SU-DHL-6 (cell line): ENCODE results near the gene SLC6A3.
A peak's percentile ranks its signal among the peaks of the same experiment; 100 is the strongest.

ENCODE experiments used
- H2AFZ ChIP-seq: fragments of 200-600 bp; sonication (generic); 2 replicates; pipeline ENCODE4 v1.6.1; 2014; ENCODE audit warnings: low read depth, mild to moderate bottlenecking, moderate library complexity, mixed read lengths, antibody characterized with exemption, low read length; ENCODE audit not compliant: severe bottlenecking
- H3F3A ChIP-seq: fragments of 200-600 bp; shearing (Covaris generic); 2 replicates; pipeline ENCODE4 v1.6.0; 2016; ENCODE audit warnings: antibody characterized with exemption, mild to moderate bottlenecking; ENCODE audit not compliant: insufficient read depth
- H3K27ac ChIP-seq: fragments of 200-600 bp; sonication (generic); 2 replicates; pipeline ENCODE4 v1.5.1; 2016; ENCODE audit warnings: low read depth, mild to moderate bottlenecking, low read length, moderate library complexity, mixed read lengths
- H3K27me3 ChIP-seq: fragments of 200-600 bp; sonication (generic), shearing (Covaris generic); 2 replicates; pipeline ENCODE4 v1.6.0; 2014; ENCODE audit warnings: mild to moderate bottlenecking, low read length
- H3K36me3 ChIP-seq: fragments of 200-600 bp; sonication (generic); 2 replicates; pipeline ENCODE4 v1.6.1; 2014; ENCODE audit warnings: mild to moderate bottlenecking, low read length, mixed read lengths
- H3K4me2 ChIP-seq: fragments of 300-600, 200-600 bp; shearing (Covaris generic), sonication (generic); 2 replicates; pipeline ENCODE4 v1.6.0; 2014; ENCODE audit warnings: low read length, low read depth, mild to moderate bottlenecking; ENCODE audit not compliant: poor library complexity, severe bottlenecking
- H3K4me3 ChIP-seq: fragments of 200-600 bp; sonication (generic); 2 replicates; pipeline ENCODE4 v1.5.1; 2014; ENCODE audit warnings: antibody characterized with exemption, low read length, mild to moderate bottlenecking, mixed read lengths; ENCODE audit not compliant: insufficient read depth, poor library complexity, severe bottlenecking
- H3K79me2 ChIP-seq: fragments of 200-600 bp; sonication (generic); 2 replicates; pipeline ENCODE4 v1.6.1; 2014; ENCODE audit warnings: mild to moderate bottlenecking, low read length, moderate library complexity; ENCODE audit not compliant: insufficient read depth
- H3K9ac ChIP-seq: fragments of 200-600 bp; sonication (generic); 2 replicates; pipeline ENCODE4 v1.7.0; 2014; ENCODE audit warnings: mild to moderate bottlenecking, low read length
- H3K9me2 ChIP-seq: fragments of 200-600 bp; sonication (generic); replicated peaks from 2 replicates; pipeline ENCODE4 v1.6.1; 2014; ENCODE audit warnings: low read length; ENCODE audit not compliant: insufficient read depth
- H3K9me3 ChIP-seq: fragments of 200-600 bp; sonication (generic); 2 replicates; pipeline ENCODE4 v1.6.1; 2014; ENCODE audit warnings: low read length, mixed read lengths; ENCODE audit not compliant: insufficient read depth
- H4K20me1 ChIP-seq: fragments of 200-600 bp; sonication (generic); 2 replicates; pipeline ENCODE4 v1.6.1; 2014; ENCODE audit warnings: low read depth, mild to moderate bottlenecking, antibody characterized with exemption, low read length, moderate library complexity, mixed read lengths
- EZH2phosphoT487 ChIP-seq: fragments of 200-600 bp; sonication (generic), shearing (Covaris generic); conservative IDR thresholded peaks from 2 replicates; pipeline ENCODE4 v1.6.1; 2018; ENCODE audit warnings: mild to moderate bottlenecking, antibody characterized with exemption, low read length, moderate library complexity, mixed read lengths
- TF ChIP-seq, protein P1 (sequence below): fragments of 200-600 bp; sonication (generic); IDR thresholded peaks from one replicate; pipeline ENCODE4 v1.5.1; 2017; ENCODE audit warnings: antibody characterized with exemption, mild to moderate bottlenecking, low read length, moderate library complexity; ENCODE audit not compliant: insufficient read depth, poor library complexity, severe bottlenecking

Gene SLC6A3

DNA sequence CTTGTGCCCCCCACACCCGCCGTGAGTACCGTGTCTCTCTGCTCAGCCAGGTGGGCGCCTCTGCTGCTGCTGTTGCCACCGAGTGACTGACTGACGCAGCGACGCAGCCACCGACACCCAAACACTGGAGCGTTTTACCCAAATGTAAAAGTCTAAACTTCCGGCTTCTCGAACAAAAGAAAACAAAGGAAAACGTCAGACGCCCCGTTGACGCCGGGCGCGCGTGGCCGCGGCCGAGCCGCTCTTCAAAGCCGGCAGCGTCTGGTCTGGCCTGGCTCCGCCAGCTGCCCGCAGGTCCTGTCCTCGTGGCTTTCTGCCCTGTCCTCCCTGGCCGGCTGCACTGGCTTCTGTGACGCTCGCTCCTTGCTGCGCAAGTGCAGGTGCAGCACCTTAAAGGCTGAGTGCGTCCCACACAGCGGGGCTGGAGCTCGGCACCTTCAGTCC lies 58.9 kb downstream of the SLC6A3 start:
- Histone ChIP-seq H3K9ac (peak overlapping the region; percentile 61), H3K9me2 (no peaks in the 10 kb centered on the region), H4K20me1 (no peaks in the 10 kb centered on the region), H3K4me3 (peak overlapping the region; percentile 58), H3K79me2 (no peaks in the 10 kb centered on the region), H3K36me3 (no peaks in the 10 kb centered on the region), H2AFZ (peak overlapping the region; percentile 85), H3K27ac (peak overlapping the region; percentile 54), H3K9me3 (no peaks in the 10 kb centered on the region), H3K27me3 (no peaks in the 10 kb centered on the region), H3K4me2 (peak overlapping the region; percentile 54), H3F3A (0 out of 2 replicates have a peak, but pooled peaks cover 5% of the 10 kb centered on the region)
- TF ChIP-seq, protein P1, sequence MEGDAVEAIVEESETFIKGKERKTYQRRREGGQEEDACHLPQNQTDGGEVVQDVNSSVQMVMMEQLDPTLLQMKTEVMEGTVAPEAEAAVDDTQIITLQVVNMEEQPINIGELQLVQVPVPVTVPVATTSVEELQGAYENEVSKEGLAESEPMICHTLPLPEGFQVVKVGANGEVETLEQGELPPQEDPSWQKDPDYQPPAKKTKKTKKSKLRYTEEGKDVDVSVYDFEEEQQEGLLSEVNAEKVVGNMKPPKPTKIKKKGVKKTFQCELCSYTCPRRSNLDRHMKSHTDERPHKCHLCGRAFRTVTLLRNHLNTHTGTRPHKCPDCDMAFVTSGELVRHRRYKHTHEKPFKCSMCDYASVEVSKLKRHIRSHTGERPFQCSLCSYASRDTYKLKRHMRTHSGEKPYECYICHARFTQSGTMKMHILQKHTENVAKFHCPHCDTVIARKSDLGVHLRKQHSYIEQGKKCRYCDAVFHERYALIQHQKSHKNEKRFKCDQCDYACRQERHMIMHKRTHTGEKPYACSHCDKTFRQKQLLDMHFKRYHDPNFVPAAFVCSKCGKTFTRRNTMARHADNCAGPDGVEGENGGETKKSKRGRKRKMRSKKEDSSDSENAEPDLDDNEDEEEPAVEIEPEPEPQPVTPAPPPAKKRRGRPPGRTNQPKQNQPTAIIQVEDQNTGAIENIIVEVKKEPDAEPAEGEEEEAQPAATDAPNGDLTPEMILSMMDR = no peak
- TF ChIP-seq EZH2phosphoT487 = no peak

DNA sequence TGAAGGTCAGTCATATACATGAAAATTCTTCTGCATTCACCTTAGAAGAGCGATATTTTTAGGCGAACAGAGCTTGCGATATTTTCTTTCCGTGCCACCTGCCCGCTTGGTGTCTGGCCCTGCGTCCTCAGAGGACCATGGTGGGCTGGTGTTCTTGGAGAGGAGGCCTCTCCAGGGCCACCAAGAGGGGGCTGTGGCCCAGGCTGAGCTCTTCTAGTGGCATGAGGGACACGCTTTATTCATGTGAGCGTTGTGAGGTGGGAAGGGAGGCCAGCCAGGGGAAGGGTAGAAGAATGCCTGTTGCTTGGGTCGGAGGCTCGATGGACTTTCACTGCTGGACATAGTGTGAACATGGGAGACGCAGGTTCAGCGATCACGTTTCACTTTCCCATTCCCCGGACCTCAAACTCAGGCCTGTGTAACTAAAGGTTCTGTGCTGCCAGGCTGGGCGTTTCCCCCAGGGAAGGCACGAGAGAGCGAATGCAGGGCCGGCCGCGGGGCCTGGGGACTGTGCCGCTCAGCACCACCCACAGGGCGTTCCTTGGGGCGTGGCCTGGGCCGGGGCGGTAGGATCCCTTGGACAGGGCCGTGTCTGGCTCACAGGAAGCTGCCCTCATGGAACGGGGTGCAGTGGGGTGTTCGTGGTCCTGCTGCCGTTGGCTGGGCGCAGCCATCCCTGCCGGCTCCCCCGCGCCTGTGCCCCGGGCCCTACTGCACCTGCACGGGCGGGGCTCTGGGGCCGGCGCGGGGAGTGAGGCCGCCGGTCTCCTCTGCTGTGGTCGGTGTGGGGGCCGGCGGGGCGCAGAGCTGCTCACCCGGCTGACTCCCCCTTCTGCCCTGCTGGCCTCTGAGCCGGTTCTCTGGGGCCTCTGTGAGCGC lies 59.6 kb downstream of the SLC6A3 start:
- H2AFZ ChIP-seq = peak overlapping the region; percentile 85

DNA sequence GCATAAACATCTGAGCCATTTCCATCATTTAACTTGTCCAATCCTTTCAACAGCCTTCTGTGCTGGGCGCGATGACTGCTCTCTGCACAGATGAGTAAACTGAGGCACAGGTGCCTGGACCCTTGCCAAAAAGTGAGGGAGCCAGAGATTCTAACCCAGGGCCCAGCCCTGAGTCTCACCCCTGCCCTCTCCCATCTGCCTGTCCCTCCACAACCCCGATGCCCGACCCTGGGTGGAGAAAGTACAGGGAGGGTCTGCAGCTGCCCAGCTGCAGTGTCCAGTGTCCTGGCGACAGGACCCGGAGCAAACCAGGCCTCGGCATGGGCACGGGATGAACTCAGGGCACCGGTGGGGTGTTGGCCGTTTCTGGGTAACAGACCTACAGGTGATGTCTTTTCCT lies 60.7 kb downstream of the SLC6A3 start:
- no peak for TF ChIP-seq EZH2phosphoT487
- TF ChIP-seq, protein P1 = no peak
- Histone ChIP-seq H3F3A (0 out of 2 replicates have a peak, but pooled peaks cover 5% of the 10 kb centered on the region), H3K4me3 (no peak overlapping the region)

More for the DNA sequence above, 59.6 kb downstream of the SLC6A3 start:
- no peaks in the 10 kb centered on the region for H4K20me1 ChIP-seq
- H3K36me3 ChIP-seq = no peaks in the 10 kb centered on the region
- H3K4me3 ChIP-seq = peak overlapping the region; percentile 58
- H3K27me3 ChIP-seq = no peaks in the 10 kb centered on the region
- H3K9ac ChIP-seq = peak overlapping the region; percentile 61
- peak overlapping the region; percentile 54 for H3K27ac ChIP-seq
- H3K79me2 ChIP-seq = no peaks in the 10 kb centered on the region
- no peaks in the 10 kb centered on the region for H3K9me2 ChIP-seq
- H3K4me2 ChIP-seq = peak overlapping the region; percentile 54
- no peaks in the 10 kb centered on the region for H3K9me3 ChIP-seq
- TF ChIP-seq, protein P1 = no peak
- no peak for TF ChIP-seq EZH2phosphoT487
- 0 out of 2 replicates have a peak, but pooled peaks cover 5% of the 10 kb centered on the region for H3F3A ChIP-seq

More for the DNA sequence above, 60.7 kb downstream of the SLC6A3 start:
- H3K79me2 ChIP-seq = no peaks in the 10 kb centered on the region
- no peaks in the 10 kb centered on the region for H3K9me2 ChIP-seq
- H3K4me2 ChIP-seq = no peak overlapping the region
- no peak overlapping the region for H3K27ac ChIP-seq
- no peaks in the 10 kb centered on the region for H3K27me3 ChIP-seq
- H2AFZ ChIP-seq = no peak overlapping the region
- H4K20me1 ChIP-seq = no peaks in the 10 kb centered on the region
- no peaks in the 10 kb centered on the region for H3K9me3 ChIP-seq
- no peaks in the 10 kb centered on the region for H3K36me3 ChIP-seq
- no peak overlapping the region for H3K9ac ChIP-seq
